RKO (cell line): Measurements from ENCODE around the gene EPN3.

Source experiments
- DNase-seq: peaks from one replicate; pipeline ENCODE4 v3.0.0-alpha.2; 2016; ENCODE audit warnings: low spot score

The EPN3 gene

GRCh38 chr17:50511058-50511457 lies 21.5 kb upstream of the EPN3 start:
- DNase-seq: no peak

- no peak for DNase-seq
These were observed 19.0 kb upstream of the EPN3 start for GRCh38 chr17:50513495-50513894.

DNA sequence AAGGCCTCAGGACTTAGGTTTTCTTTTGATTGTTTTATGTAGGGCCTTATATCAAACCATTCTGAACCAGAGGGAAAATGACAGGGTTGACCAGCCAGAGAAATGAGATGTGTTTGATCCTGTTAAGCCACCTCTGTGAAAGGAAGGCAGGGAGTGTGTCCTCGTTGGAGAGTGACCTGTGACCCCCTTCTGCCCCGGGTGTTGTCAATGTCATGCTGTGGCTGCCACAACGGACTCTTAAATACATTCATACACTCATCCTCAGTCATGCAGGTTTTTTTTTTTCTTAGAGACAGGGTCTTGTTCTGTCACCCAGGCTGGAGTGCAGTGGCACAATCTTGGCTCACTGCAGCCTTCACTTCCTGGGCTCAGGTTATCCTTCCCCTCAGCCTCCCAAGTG lies 18.1 kb upstream of the EPN3 start:
- no peak for DNase-seq

DNA sequence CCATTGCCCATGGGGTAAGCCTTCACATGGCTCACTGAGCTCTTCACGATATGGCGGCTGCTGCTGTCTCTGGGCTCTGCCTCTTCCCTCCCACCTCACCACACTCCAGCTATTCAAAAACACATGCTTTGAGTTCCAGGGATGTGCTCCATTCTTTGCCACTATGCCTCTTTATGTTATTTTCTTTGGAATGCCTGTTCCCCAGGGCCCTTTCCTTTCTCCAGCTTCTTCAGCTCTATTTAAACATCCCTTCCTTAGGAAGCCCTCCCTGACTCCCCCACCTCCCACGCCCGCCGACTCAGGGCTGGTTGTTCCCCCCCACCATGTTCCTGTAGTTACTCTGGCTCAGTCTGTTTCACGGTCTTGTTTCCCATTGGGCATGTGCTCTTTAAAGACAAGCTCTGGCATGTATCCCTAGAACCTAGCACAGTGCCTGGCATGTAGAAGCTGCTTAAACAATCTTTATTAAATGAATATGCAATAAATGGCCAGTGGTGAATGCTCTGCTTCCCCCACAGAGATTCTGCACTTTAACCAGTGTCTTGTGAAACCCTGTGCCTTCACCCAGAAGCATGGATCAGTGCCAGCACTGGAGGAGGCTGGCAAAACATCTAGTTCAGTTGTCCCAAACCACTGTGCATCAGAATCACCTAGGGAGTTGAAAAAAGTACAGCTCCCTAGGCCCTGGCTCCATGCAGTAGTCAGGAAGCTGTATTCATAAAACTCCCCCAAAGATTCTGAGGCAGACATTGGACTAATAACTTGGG lies 17.4 kb upstream of the EPN3 start:
- no peak for DNase-seq

DNA sequence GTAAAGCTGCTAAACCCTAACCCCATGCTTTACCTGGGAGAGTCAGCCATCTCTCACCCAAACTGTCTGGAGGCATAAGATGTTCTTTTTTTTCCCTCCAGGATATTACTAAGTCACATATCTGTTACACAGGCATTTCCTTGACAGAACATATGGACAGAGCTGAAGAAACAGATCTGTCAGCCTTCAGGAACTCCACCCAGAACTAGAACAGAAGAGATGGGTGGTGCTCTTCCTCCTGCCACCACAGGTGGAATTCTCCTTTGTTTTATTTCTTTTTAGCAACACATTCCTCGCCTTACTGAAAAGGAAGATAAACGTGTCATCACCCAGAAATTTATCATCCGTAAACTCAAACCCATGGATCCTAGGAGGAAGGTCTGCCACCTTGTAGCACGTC lies 15.5 kb upstream of the EPN3 start:
- no peak for DNase-seq

- DNase-seq: no peak
These were observed 14.8 kb upstream of the EPN3 start for GRCh38 chr17:50517504-50518383.

- DNase-seq: no peak
These were observed 14.0 kb upstream of the EPN3 start for GRCh38 chr17:50518384-50519023.

DNA sequence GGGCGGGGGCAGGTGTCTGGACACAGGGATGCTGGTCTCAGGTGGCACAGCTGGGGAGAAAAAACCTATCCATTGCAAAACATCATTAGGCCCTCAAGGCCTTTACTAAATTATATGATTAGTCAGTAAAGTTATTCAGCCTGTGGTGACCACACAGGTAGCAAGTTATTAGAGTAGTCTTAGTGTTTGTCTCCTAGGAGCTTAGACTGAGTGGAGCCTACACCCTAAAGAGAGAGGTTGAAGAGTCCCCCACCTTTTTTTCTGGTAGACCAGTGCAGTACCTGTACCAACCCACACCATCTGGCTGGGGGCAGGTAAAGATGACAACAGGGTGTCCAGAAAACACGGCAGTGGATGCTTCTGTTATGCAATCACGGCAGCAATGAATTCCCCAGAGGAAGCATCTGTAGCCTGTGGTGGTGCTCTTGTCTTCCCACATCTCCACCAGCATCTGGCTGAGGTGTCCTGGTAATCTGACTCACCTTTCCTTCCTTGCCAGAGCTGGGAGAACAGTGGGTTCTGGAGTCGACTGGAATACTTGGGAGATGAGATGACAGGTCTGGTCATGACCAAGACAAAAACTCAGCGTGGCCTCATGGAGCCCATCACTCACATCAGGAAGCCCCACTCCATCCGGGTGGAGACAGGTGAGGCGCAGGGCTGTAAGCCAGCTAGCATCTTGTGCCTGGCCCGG lies 13.2 kb upstream of the EPN3 start:
- DNase-seq: no peak

DNA sequence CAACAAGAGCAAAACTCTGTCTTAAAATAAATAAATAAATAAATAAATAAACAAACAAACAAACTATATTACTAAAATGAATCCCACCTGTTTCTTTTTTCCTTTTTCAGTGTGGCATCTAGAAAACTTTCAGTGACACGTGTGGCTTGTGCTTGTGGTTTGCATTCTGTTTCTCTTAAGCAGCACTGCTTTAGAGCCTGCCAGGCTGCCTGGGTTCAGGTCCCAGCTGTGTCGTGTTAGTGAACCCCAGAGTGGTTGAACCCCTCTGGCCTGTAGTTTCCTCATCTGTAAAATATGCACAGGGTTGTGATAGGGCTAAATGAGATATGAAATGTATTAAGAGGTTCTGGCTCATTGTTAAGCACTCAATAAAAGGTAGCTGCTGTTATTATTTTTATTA lies 12.1 kb upstream of the EPN3 start:
- DNase-seq: no peak

DNA sequence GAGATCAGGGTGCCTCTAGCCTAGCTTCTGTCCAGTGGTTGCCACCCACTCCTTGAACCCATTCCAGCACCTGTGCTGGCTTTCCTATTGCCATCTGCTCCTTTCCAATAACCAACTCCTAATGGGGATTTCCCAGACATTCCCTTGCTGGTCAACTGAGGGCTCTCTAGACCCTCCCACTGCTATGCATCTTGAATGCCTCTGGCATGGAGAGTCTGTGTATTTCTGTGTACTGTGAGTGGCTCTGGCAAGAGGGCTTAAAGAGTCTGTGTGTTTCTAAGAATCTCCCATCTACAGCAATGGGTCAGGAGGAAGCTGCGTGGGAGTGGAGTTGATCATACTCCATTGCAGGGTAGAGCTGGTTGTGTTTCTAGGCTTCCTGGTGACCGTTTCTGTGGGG lies 11.0 kb upstream of the EPN3 start:
- no peak for DNase-seq

GRCh38 chr17:50522766-50523165 lies 9.8 kb upstream of the EPN3 start:
- DNase-seq: no peak

DNA sequence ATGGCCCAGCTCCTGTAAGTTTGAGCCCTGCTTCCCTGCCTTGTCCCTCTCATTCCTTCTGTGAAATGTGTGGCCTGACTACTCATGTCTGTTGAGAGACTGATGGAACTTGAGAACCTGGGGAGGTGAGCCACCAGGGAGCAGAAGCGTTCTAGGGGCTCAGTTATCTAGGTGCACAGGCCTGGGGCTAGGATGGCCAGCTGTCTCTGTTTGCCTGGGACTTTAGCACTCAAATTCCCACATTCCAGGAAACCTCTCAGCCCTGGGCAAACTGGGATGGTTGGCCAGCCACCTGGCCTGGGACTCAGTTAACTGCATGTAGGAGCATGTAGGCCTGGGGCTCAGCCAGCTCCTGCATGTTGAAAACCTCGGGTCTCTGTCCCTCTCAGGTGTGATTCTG lies 9.3 kb upstream of the EPN3 start:
- DNase-seq: no peak

DNA sequence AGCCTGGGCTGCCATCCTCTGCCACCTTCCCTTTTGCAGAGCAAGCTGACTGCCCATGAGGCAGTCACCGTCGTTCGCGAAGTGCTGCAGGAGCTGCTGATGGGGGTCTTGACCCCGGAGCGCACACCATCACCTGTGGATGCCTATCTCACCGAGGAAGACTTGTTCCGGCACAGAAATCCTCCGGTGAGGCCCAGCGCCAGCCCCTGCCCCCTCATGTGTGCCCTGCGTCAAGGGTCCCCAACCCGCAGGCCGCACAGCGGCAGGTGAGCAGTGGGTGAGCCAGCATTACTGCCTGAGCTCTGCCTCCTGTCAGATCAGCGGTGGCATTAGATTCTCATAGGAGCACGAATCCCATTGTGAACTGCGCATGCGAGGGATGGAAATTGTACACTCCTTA lies 7.7 kb upstream of the EPN3 start:
- DNase-seq: no peak

- DNase-seq: no peak
These were observed 5.3 kb upstream of the EPN3 start for GRCh38 chr17:50527155-50527762.

DNA sequence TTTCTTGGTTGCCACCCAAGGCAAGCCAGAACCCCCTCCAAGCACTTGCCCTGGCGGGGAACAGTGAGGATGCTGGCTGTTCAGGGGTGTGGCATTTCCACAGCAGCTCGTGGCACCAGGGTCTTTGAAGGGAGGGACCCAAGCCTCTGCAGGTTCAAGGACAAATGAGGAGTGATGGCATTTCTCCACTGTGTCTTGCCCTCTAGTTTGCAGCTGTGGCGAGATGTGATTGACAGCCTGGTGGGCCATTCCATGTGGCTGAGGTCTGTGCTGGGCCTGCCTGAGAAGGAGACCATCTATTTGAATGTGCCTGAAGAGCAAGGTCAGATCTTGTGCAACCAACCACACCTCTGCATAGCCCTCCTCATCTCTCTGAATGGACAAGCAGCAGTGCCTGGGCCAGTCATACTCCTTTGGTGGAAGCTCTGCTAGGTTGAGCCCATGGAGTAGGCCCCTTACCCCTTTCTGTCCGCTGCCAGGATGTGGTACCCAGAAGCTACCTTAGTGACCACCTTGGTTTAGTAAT lies 4.5 kb upstream of the EPN3 start:
- no peak for DNase-seq

- no peak for DNase-seq
These were observed 2.7 kb upstream of the EPN3 start for GRCh38 chr17:50529849-50530248.

DNA sequence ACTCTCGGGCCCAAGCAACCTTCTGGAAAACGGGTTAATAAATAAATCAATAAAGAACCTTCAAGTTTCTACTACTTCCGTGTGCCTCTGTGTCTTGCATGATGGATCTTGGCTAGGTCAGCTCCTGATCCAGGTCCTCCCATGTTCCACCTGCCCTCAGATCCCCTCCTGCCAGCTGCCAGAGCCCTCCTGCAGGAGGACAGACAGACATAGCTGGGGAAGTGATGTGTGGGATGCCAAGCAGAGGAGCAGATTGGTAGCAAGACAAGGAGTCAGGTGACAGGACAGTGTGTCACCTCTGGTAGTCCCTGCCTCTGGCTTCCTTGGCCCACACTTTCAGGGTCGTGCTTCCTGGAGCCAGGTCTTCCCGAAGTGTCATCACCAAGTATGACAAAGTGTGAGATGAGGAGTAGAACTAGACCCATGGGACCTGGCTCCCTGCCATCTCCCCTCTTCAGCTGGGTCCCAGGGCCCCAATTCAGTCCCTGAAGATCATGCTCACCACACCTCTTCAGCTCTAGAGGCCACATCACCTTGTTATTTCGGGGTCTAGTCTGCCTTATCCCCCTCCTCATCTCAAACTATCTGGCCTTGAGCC lies 1.0 kb upstream of the EPN3 start:
- no peak for DNase-seq

DNA sequence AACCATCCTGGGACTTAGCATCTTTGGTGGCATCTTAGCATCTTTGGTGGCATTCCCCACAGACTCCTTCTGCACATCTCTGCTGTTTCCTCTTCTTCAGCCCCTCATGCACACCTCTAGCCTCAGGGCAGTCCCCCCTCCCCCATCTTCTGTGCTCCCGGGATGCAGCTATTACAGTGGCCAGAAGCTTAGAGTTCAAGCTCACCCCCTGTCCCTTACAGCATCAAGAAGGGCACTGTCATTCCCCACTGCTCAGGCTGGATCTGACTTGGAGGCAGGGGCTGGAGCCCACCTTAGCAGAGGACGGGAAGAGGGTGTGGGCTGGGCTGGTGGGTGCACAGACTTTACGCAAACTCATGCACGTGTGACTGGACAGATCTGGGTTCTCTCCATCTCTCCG lies 650 bp downstream of the EPN3 start:
- DNase-seq: no peak

GRCh38 chr17:50533720-50534148 lies 1.2 kb downstream of the EPN3 start:
- no peak for DNase-seq

DNA sequence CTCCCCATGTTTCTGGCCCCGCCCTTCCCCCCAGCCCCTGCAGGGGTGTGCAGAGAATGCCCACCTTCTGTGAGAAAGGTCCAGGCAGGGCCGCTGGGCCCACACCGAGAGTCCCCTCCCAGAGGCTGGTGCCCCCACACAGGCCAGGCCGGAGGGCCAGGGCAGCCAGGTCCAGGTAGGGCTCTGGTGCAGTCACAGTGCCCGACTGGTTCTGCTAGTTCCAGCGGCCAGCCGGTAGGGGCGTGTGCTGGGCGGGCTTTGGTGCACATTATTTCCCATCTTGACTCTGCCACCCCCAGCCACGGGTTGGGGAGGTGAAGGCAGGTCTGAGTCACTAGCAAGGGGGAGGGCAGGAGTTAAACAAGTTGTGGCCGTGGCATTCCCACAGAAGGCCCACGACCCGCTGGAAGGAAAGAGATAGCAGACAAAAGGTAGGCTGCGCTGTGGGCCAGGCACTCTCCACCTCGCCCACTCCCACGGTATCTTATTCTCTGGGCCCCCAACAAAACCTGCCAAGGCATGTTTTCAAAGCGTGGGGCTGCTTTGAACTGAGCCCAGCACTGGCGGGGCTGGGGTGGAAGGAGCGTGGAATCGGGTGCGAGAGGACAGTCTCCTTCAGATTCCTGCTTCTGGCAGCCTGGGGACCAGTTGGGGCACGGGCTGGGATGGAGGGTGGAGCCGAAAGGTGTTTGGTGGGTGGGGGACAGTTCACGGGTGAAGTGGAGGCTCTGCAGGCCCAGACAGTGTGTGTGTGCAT lies 1.9 kb downstream of the EPN3 start:
- no peak for DNase-seq

DNA sequence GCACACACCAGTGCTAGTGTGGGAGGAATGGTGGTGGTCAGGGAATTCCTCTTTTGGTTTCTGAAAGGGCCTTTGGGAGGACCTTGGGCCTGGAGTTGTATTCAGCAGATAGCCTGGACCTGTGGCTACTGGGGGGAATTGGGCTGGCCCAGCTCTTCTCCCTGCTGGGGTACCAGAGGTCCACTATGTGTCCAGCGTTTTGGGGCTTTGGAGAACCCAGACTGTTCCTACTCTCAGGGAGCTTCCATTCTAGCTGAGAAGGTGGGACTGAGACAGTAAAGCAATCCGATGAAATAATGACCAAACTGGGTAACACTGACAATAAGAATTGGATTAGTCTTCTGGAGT lies 2.4 kb downstream of the EPN3 start:
- DNase-seq: no peak
